Measurements from ENCODE around the gene GMDS.

GMDS gene

DNA sequence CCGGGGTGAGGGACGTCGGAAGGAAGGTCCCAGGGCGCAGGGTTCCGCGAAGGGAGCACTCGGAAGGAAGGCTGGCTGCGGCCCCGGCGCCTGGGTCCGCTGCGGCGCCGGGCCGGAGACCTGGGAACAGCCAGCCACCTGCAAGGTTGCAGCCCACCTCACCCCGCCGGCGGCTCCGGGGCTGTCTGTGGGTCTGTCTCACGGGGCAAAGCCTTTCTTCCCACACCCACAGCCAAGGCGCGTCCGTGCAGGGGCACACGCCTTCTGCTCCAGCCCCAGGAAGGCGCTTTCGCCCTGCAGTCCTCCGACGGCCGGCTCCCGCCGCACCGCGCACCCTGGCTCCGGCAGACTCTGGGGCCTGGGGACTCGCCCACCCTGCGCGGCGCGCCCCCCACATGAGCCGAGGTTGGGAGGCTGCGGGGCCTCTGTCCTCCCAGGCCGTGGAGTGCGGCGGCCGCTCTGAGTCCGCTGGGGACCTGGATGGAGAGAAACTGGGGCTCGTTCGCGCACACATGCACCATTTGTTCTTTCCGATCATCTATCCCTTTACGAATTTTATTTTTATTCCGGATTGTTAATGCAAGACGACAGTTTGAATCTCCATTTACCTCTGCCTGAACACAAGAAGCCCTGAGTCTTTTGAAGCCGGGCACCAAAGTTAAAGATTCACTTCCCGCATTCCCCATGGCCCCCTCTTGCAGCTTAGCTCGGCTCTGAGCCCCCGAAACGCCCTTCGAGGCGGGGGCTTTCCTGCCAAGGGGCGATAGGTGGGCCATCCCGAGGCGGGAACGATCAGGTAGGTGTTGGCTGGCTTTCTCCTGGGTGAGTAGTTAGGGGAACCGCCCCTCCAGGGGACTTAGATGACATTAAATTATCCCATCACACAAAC lies 640.2 kb downstream of the GMDS start:
- no peak for DNase-seq (ENCODE audit: low read depth in 3 of 3)

DNA sequence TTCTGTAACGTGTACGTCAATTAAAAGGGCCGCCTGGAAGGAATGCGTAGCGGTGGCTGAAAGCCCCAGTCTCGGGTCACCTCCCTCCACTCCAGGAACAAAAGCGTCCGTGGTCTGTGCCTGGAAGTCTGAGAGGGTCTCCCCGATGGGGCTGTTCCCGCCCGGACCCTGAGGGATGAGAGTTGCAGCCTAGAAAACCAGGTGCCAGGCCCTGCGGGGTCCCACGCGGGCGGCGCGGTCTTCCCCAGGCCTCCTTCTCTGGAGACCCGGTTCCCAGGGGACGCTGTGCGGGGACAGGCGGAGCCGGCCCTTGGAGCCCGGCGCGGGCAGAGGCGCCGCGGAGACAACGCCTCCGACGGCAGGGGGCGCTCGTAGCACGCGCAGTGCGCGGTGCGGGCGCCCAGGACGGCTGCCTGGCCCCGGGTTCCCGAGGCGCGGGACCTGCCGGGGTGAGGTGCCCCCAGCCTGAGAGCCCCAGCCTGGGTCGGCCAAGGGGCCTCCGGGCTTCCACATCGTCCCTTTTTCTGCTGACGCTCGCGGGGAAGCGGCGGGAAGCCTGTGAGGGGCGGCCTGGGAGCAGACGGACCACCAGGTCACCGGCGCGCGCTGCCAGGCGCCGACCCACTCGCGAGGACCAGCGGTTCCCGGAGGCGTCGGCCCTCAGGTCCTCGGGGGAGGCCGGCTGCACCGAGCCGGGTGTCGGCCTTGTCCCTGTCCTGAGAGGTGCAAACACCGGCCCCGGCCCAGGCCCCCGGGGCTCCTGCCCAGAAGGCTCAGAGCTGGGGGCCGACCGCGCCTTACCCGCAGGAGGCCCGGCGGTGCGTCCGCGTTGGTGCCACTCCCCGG lies 641.0 kb downstream of the GMDS start:
- DNase-seq (ENCODE audit: low read depth in 3 of 3): peak; percentile 25 to 65 (median 48)

DNA sequence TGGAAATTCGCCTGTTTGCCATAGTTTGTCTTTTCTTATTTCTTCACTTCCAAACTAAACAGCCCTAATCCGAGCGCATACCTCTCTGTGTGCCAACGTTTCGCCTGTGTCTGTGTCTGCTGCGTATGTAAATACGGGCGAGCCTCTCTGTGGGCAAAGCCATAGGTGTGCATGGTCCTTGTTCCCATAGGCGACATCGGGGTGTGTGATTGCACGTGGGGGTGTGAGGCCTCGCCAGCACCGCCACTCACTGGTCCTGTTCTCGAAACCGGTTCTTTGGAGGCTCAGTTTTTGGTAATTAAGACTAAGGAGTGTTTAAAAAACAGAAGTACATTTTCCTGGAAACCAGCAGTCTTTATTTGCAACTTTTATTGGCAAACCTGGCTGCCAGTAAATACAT lies 641.7 kb downstream of the GMDS start:
- DNase-seq (ENCODE audit: low read depth in 3 of 3): no peak

DNA sequence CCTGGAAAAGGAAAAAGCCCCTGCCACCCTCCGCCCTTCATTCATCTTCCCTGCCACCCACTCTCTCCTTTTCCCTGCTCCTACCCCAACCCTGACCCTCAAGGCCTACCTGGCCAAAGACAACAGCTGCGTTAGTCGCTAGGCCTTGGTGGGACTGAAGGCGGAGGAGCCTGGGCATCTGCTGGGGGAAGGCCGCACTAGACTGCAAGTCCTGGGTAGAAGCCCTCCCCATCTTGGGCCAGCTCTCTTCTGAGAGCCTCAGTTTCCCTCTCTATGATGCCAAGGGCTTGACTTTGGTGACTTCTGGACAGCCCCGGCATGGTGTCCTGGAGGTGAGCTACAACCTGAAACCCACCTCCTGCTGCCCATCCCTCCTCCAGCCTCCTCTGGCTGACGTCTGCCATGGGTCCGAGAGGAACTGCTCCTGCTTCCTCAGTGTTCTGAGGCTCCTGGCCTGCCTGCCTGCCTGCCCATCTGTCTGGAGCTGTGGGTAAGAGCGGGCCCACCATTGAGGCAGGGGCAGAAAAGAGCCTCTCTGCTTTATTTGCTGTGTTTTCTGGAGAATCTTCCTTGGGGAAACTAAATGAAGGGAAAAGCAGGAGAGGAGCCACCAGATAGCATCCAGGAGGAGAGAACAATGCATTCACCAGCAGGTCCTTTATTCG lies 643.2 kb downstream of the GMDS start:
- DNase-seq (ENCODE audit: low read depth in 3 of 3): no peak

DNA sequence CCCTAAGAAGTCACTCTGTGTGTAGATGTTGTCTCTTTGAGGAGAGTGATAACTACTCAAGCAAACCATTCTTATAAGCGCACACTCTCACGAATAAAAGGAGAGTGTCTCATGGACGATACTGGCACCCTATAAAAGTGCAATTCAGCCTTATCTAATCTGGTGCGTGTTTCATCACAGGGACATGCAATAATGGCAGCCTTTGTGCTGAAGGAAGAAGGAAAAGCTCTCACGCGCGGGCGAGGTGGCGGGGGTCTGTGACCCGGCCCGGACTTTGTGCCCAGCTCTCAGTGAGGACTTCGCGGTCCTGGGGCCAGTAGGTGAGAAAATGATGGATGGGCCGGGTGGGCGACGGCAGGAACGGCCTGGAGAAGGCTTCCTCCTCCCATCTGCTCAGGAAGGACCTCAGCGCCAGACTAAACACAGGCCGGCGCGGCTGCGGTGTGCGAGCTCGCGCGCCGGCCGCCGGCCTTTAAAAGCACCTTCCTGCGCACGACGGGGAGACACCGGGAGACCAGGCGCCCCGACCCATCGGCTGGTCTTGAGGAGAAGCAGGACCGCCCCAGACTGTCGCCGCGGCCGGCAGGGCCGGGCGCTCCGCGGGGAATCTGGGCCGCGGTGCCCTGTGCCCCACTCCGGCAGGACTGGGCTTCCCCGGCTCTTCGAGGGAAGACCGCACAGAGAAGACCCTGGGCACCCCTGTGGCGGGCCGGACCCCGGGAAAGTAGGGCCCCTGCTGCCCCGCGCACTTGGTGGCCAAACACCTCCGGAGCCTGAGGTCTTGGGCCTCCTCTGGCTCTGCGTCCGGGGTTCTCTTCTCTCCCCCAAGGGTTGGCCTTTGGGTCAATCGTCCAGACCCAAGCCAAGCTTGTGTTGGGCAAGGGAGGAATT lies 644.0 kb downstream of the GMDS start:
- DNase-seq (ENCODE audit: low read depth in 3 of 3): no peak

DNA sequence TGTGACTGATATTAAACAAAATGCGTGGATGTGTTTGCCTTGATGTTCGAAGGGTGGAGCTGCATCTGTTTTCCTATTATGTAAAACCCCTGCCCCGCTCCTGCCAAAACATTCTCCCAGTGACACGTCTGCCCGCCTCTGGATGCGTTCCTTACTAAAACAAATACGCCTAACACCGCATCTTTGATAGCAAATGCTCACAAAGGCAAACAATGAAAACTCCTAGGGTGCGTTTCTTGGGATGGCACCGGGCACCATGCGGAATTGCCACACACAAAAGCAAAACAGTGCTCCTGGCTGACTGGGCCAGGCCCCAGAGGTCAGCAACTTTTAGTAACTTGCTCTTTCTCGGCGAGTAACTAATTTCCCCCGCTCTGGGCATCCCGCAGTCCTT lies 644.6 kb downstream of the GMDS start:
- no peak for DNase-seq (ENCODE audit: low read depth in 3 of 3)

DNA sequence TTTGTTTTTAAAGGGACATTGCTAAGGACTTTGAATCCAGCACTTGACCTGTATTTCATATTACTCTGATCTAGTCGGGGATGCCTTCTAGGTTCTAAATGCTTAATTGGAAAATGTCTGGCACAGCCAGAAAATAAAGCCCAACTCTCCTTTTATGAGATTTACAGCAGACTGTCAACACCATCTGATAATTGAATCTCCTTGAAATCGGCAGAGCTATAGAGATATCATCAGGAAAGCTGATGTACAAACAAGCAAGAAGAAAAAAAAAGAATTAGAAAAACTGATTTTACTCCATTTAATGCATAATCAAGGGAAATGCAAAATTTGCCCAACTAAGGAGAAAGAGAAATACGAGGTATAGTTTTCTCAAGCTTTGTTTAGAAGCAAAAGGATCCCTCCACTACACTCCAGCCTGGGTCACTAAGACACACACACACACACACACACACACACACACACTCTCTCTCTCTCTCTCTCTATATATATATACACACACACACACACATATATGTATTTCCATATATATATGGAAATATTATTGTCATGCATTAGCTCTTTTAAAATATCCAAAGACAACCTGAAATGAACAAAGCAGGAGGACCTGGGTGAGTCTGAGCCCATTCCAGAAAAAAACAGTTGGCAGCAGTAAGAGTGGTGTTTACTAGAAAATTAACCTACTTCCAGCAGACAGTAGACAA lies 645.2 kb downstream of the GMDS start:
- no peak for DNase-seq (ENCODE audit: low read depth in 3 of 3)

DNA sequence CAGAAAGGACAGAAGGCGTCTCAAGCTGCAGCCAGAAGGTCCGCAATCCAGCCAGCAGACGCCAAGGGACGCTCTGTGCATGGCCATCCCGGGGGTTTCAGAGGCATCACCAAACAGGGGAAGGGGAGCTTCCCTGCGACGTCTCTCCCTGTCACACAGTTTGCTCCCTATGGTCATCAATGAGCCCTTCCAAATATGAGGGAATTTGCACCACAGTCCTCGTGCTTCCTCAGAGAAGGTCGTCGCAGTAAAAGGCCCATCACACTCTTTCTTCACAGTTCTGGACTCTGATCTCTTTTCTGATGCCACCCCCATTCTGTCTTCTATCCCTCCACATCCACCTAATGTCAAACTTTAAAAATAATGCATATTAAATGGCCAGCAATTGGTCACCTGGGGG lies 645.9 kb downstream of the GMDS start:
- no peak for DNase-seq (ENCODE audit: low read depth in 3 of 3)

DNA sequence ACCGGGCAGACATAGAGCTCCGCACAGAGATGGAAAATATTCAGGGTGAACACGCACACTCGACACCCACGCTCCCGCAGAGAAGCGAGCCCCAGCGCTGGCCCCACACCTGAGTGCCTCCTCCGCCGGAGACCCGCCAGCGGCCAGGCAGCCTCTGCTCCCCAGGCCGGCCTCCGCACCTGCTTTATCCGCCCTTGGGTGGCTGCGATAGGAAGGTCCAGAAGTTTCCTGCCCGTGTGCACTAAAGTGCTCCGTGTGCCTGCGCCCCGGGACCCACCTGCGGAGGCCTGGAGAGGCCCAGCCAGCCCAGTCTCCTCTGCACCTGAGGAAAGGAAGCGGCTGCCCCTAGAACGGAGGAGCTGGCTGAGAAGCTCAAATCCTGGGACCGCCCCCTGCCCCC lies 646.5 kb downstream of the GMDS start:
- no peak for DNase-seq (ENCODE audit: low read depth in 3 of 3)

DNA sequence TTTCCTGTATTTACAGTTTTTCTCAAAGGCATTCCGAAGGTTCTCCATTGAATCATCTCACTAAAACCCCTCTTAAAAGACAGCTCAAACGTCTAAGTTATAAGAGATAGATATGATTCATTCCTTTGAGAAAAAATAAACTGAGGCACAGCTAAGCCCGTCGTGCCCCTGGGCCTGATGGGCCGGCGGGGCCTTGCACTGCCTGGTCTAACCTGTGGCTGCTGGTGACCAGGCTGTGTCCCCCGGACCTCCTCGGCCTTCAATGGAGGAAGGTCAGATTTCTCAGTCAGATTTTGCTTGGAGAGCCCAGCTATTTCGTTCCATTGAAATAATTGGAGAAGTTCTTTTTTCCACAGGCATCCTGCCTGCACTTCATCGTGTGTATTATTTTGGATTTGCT lies 647.0 kb downstream of the GMDS start:
- no peak for DNase-seq (ENCODE audit: low read depth in 3 of 3)

DNA sequence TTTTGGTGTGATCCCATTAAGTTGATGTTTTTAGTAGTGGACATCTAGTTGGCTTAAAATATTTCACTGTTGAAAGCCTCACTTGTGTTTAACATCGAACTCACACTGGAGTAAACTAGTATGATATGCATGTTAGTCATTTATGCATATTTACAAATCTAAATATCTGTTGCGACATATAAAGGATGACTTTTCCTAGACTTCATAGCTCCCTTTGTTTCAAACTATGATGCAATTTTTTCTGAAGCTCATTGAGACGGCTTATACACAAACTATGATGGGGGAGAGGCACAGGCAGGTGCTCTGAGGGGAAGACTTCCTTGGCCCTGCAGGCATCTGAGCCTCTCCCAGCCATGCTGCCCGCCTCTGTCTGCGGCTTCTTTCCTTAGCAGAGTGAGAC lies 647.5 kb downstream of the GMDS start:
- DNase-seq (ENCODE audit: low read depth in 3 of 3): no peak

DNA sequence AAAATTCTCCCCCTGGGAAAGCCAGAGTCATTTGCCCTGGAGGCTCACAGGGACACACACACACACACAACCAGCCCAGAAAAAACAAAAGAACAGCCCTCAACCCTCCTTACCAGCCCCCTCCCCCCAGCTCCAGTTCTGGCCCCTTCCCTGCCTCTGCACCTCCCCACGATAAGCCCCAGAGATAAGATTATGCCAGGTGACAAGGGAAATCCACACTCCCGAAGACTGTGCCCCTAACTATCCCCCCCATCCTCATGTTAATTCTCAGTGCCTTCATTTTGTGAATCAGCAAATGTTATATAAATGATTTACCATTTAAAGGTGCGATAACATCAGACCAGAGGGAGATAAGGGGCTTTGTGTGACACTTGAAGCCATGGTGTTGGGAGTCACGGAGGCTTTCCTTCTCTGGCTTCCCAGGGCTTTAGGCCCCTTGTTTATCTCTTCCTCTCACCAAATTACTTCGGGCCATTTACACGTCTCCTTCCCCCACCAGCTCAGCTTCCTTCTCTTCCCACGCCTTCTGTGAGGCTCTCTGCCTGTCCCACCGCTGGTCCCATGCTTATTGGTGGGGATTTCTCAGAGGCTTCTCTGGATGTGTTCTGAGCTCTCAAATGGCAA lies 648.2 kb downstream of the GMDS start:
- no peak for DNase-seq (ENCODE audit: low read depth in 3 of 3)

DNA sequence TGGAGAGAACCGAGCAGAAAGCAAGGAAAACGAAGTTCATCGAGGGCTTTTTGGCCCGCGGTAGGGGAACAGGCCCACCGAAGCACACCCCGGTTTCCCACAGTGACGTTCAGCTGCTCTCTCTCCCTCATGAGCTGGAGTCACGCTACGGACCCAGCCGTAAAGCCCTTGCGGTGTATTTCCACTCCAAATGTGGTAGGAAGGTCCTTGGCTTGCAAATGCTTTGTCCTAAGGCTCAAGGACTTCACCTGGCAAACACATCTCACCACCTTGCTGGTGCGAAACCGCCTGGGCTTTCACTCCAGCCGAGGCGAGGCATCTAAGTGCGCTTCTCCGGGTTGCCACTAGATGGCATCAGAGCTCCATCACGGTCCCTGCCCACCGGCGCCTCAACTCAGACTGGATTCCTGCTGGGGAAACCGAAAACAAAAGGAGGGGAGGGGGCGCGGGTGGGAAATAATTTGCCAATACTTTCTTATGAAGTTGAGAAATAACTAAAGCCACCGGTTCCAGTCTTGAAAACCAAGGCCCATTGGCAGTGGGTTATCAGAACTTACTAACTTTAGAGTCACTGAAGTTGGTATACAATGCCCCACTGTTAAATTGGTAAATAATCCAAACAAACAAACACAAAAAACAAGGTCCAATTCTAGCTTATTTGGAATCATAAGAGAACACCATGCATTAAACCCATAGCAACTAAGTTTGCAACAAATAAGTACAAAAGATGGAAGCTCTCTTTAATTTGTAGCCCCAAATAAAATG lies 649.1 kb downstream of the GMDS start:
- DNase-seq (ENCODE audit: low read depth in 3 of 3): peak; percentile 33 to 62 (median 39)

DNA sequence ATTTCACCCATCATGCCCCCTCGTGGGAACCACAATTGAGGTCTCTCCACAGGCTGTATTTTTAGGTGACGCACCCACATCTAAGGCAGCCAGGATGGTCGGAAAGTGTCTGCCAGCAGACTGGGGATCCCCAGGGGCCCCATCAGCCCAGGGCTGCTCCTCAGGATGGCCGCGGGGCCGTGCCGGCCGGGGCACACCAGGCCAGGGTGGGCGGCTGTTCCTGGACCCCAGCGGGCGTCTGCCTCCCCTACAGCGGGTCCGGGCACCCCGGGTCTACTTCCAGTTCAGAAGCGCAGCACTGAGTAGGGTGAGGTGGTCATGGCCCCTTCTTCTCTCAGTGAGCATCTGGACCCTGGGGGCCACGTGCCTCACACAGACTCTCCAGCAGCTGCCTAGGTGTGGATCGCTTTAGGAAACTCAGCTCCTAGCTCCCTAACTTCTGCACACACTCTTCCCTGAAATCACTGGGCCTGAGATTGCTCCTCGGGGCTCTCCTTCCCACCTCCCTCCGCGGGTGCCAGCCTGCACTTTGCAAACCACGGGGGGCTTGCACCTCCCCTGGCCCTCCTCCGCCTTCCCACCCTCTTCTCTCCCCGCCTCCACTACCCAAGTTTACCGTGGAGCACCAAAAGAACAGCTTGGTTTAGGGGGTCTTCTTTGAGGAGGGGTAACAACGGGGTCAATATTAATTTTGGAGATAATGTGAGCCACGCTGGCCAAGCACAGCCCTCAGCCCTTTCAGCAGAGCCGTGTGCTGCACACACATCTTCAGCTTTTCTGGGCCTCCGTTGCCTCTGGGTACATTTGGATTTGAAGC lies 649.9 kb downstream of the GMDS start:
- DNase-seq (ENCODE audit: low read depth in 3 of 3): no peak

DNA sequence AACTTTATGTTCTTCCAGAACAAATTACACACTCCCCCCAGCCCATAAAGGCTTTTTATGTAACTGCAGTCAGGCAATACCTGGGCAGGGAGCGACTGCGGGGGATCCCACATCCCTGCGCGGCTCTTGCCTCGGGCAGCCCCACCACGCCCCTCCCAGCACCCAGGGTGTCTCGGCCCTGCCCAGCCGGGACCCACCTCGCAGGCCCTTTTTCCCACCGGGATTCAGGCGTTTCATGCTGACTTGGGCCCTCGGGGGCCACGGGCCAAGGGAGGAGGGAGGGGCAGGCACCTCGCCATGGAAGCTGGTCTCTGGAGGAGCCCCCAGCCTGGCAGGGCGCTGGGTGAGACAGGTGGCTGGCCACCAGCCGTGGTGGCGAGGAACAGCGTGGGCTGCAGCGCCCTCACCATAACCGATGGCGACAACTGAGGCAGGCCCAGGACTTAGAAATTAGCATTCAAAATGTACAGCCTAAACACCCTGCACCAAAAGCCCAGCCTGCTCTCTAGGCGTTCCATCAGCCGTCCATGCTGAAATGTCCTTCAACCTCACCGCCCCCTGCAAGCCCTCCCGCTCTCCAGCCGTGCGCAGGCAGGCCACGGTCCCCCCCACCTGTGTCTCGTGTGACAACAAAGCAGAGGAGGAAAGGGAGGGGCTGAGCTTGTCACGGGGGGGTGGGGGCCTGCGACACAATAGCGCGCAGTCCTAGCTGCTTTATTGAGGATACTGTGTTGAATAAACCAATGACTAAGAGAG lies 650.8 kb downstream of the GMDS start:
- no peak for DNase-seq (ENCODE audit: low read depth in 3 of 3)

DNA sequence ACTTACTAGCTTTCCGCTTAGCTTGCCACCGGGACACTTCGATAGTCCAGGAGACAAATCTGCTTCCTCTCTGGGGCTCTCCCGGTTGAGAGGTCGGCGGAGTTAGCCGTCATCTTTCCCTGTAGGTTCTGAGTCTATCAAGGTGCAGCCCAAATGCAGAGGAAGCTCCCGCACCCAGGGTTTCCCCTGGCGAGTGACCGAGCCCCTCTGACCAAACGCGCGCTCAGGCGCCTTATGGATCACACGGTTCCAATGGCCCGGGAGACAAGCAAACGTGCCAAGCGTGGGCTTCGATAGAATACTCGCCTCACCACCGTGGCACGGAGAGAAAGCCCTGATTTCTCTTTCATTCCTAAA lies 651.5 kb downstream of the GMDS start:
- DNase-seq (ENCODE audit: low read depth in 3 of 3): no peak

DNA sequence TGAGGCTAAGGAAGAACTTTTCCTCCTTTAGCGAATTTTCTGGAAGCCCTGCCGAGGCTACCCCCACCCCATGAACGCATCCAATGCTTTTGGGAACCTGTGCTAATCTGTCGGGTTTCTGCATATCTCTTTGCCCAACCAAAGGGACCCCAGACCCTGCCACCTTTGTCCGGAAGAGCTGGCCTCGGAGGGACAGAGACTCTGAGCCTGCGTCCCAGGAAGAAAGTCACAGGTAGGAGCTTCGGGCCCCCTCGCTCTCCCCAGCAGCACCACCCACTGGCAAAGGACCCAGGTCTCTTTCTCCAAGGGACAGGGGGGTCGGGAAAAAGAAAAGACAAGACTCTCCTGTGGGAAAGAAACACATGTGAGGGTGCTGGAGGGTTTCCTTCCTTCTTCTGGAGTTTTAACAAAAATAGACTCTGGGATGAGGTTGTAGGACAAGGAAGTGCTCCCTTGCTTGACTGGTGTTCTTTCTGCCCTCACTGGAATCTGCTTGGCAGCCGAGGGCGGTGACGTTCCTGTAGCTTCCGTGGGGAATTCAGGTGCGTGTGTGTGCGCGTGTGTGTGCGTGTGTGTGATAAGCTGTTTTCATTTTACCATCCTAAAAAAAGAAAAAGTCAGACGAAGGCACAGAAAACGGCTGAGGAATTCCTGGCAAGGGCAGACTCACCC lies 652.0 kb downstream of the GMDS start:
- DNase-seq (ENCODE audit: low read depth in 3 of 3): no peak
